Kidney epithelial cell (primary cell): ENCODE measurements around the gene KCNQ4. TPM values are rescaled to one million over a fixed set of nuclear protein-coding genes. Genes with fewer than 3 reads are reported as not detected.

Experiments
- DNase-seq: peaks from one replicate; pipeline ENCODE4 v3.0.0-alpha.2; 2010; ENCODE audit warnings: low read depth
- H3K27me3 ChIP-seq: 2 replicates; pipeline ENCODE4 v1.6.0; 2011; ENCODE audit warnings: low read length; ENCODE audit not compliant: control insufficient read depth, insufficient read depth
- H3K36me3 ChIP-seq: 2 replicates; pipeline ENCODE4 v1.5.1; 2011; ENCODE audit warnings: low read length; ENCODE audit not compliant: control insufficient read depth, insufficient read depth
- H3K4me3 ChIP-seq: 2 replicates; pipeline ENCODE4 v1.5.1; 2011; ENCODE audit warnings: low read depth, mild to moderate bottlenecking, control low read depth, low read length
- CTCF ChIP-seq: IDR thresholded peaks from 2 replicates; pipeline ENCODE4 v1.5.1; 2011; ENCODE audit warnings: mild to moderate bottlenecking, moderate library complexity, low read length, control low read depth, inconsistent platforms; ENCODE audit not compliant: insufficient read depth, poor library complexity, severe bottlenecking
- total RNA-seq: library from RNA; depleted of rRNA; stranded (reverse); fragments of >200 nt; gene quantifications from 2 replicates; pipeline ENCODE4 v1.2.3, GENCODE V29; 2015

The KCNQ4 gene
- total RNA-seq, 1 donor from 2014 or later, result 2.8 TPM

- no peak for TF ChIP-seq CTCF
- no peaks in the 10 kb centered on the region for H3K27me3 ChIP-seq
- no peaks in the 10 kb centered on the region for H3K36me3 ChIP-seq
- DNase-seq, result no peak
- no peak overlapping the region for H3K4me3 ChIP-seq
These were observed 43.3 kb upstream of the KCNQ4 start for GRCh38 chr1:40740039-40740996.

GRCh38 chr1:40740997-40741736 is 42.4 kb upstream of the KCNQ4 start:
- no peak for TF ChIP-seq CTCF
- H3K27me3 ChIP-seq, result no peaks in the 10 kb centered on the region
- no peak overlapping the region for H3K4me3 ChIP-seq
- no peaks in the 10 kb centered on the region for H3K36me3 ChIP-seq
- DNase-seq, result no peak

GRCh38 chr1:40742363-40743061 is 41.1 kb upstream of the KCNQ4 start:
- H3K36me3 ChIP-seq, result no peaks in the 10 kb centered on the region
- TF ChIP-seq CTCF, result no peak
- no peaks in the 10 kb centered on the region for H3K27me3 ChIP-seq
- DNase-seq, result no peak
- no peak overlapping the region for H3K4me3 ChIP-seq

GRCh38 chr1:40743452-40743851 is 40.1 kb upstream of the KCNQ4 start:
- TF ChIP-seq CTCF, result no peak
- H3K27me3 ChIP-seq, result no peaks in the 10 kb centered on the region
- no peak for DNase-seq
- H3K4me3 ChIP-seq, result no peak overlapping the region
- H3K36me3 ChIP-seq, result no peaks in the 10 kb centered on the region

- no peak for TF ChIP-seq CTCF
- no peak overlapping the region for H3K4me3 ChIP-seq
- no peaks in the 10 kb centered on the region for H3K36me3 ChIP-seq
- no peaks in the 10 kb centered on the region for H3K27me3 ChIP-seq
- no peak for DNase-seq
These were observed 39.7 kb upstream of the KCNQ4 start for GRCh38 chr1:40743860-40744259.
